Endothelial cell of umbilical vein (primary cell): ENCODE results near the gene MIER2.

Source experiments
- EZH2 ChIP-seq: IDR thresholded peaks from 2 replicates; pipeline ENCODE4 v1.6.1; 2012; ENCODE audit warnings: borderline replicate concordance, low read depth, mild to moderate bottlenecking, moderate library complexity, low read length, inconsistent platforms; ENCODE audit not compliant: severe bottlenecking
- MYC ChIP-seq: IDR thresholded peaks from one replicate; pipeline ENCODE4 v1.6.1; 2011; ENCODE audit warnings: mild to moderate bottlenecking, low read depth, low read length
- POLR2A ChIP-seq: IDR thresholded peaks from 2 replicates; pipeline ENCODE4 v1.6.1; 2012; ENCODE audit warnings: low read depth, mild to moderate bottlenecking, control low read depth, low read length
- POLR2AphosphoS5 ChIP-seq: IDR thresholded peaks from 2 replicates; pipeline ENCODE4 v1.6.1; 2012; ENCODE audit warnings: low read depth, mild to moderate bottlenecking, control low read depth, low read length, moderate library complexity; ENCODE audit not compliant: insufficient read depth
- TF ChIP-seq, protein P1 (sequence below), 2 donors: IDR thresholded peaks; 1 replicate in 1 of 2; 2 replicates in 1 of 2; pipeline ENCODE4 v1.5.1; 2011; ENCODE audit warnings: low read length in 2 of 2, mild to moderate bottlenecking in 2 of 2, moderate library complexity in 2 of 2, control low read depth in 1 of 2, inconsistent platforms in 1 of 2, low read depth in 1 of 2; ENCODE audit not compliant: insufficient read depth in 1 of 2; ENCODE audit errors: extremely low read depth in 1 of 2

GRCh38 chr19:327291-328024, 17.1 kb downstream of the MIER2 start:
- no peak for TF ChIP-seq EZH2
- TF ChIP-seq, protein P1, sequence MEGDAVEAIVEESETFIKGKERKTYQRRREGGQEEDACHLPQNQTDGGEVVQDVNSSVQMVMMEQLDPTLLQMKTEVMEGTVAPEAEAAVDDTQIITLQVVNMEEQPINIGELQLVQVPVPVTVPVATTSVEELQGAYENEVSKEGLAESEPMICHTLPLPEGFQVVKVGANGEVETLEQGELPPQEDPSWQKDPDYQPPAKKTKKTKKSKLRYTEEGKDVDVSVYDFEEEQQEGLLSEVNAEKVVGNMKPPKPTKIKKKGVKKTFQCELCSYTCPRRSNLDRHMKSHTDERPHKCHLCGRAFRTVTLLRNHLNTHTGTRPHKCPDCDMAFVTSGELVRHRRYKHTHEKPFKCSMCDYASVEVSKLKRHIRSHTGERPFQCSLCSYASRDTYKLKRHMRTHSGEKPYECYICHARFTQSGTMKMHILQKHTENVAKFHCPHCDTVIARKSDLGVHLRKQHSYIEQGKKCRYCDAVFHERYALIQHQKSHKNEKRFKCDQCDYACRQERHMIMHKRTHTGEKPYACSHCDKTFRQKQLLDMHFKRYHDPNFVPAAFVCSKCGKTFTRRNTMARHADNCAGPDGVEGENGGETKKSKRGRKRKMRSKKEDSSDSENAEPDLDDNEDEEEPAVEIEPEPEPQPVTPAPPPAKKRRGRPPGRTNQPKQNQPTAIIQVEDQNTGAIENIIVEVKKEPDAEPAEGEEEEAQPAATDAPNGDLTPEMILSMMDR (IDR thresholded peaks at IDR 0.05; ENCODE audit: extremely low read depth in 1 of 2, insufficient read depth in 1 of 2, low read depth in 1 of 2, low read length in 2 of 2) = no peak
- no peak for TF ChIP-seq MYC
- TF ChIP-seq POLR2A = no peak
- no peak for TF ChIP-seq POLR2AphosphoS5
